HCT116 (cell line): ENCODE data around the gene PRR36. TPM values are rescaled to one million over a fixed set of nuclear protein-coding genes. Genes with fewer than 3 reads are reported as not detected.

Source experiments
- ATAC-seq: fragments of 200-7000 bp; cut with Tn5 transposase; 2 replicates; pipeline ENCODE4 v1.9.1; 2020; ENCODE audit warnings: mild to moderate bottlenecking, moderate library complexity
- BruUV-seq: library from RNA; stranded (reverse); fragments of 400-500 nt; replicated peaks from 2 replicates; lab custom pipeline; 2021; lab: Mats Ljungman, UMichigan
- CTCF ChIA-PET: fragments of 300-600 bp; sonication (Branson Sonifier 250); formaldehyde crosslinking; loops from one replicate; lab custom pipeline; 2021; ENCODE audit warnings: antibody characterized with exemption; lab: Charles Lee
- POLR2A ChIA-PET: fragments of 300-600, 350-600 bp; sonication (Branson Sonifier 250); formaldehyde crosslinking; loops from one replicate; lab custom pipeline; 2021; ENCODE audit warnings: antibody characterized with exemption; lab: Charles Lee
- RAD21 ChIA-PET, 2 experiments: fragments of 300-600 bp; sonication (Branson Sonifier 250); formaldehyde crosslinking; loops; one replicate each; lab custom pipeline; 2023; ENCODE audit warnings: low total read pairs in 2 of 2; ENCODE audit not compliant: uncharacterized antibody in 2 of 2, unreplicated experiment in 2 of 2, low non-redundant PET in 1 of 2; lab: Charles Lee
- DNase-seq: peaks from one replicate; pipeline ENCODE4 v3.0.0-alpha.2; 2010; ENCODE audit warnings: low read depth, low spot score
- H2AFZ ChIP-seq: fragments of 200-600 bp; shearing (Covaris generic), sonication (generic); 2 replicates; pipeline ENCODE4 v1.6.1; 2017; ENCODE audit warnings: low read depth, mixed run types, mixed read lengths, antibody characterized with exemption, low read length; ENCODE audit not compliant: poor library complexity, severe bottlenecking
- H3K27ac ChIP-seq: 2 replicates; pipeline ENCODE4 v1.5.1; 2012; ENCODE audit warnings: low read depth, low read length
- H3K27me3 ChIP-seq: fragments of 200-600 bp; sonication (generic); 2 replicates; pipeline ENCODE4 v1.6.1; 2016; ENCODE audit warnings: mixed run types, low read length, mixed read lengths; ENCODE audit not compliant: insufficient read depth
- H3K36me3 ChIP-seq, 2 experiments: fragments of 200-500 bp in 1 of 2; fragments of 200-600 bp in 1 of 2; sonication (Bioruptor generic) in 1 of 2; sonication (generic) in 1 of 2; 2 replicates each; pipeline versions ENCODE4 v1.5.1 to v1.6.1; 2014 to 2016; ENCODE audit warnings: low read length in 2 of 2, inconsistent platforms in 1 of 2, mixed read lengths in 1 of 2, mixed run types in 1 of 2; ENCODE audit not compliant: insufficient read depth in 2 of 2, control insufficient read depth in 1 of 2
- H3K4me1 ChIP-seq, 2 experiments: fragments of 200-600 bp in 1 of 2; sonication (generic) in 1 of 2; 2 replicates each; pipeline versions ENCODE4 v1.5.1 to v1.6.1; 2012 to 2017; ENCODE audit warnings: low read length in 2 of 2, inconsistent platforms in 1 of 2, mild to moderate bottlenecking in 1 of 2, mixed read lengths in 1 of 2, mixed run types in 1 of 2, moderate library complexity in 1 of 2; ENCODE audit not compliant: insufficient read depth in 2 of 2, control insufficient read depth in 1 of 2
- H3K4me2 ChIP-seq: fragments of 200-600 bp; sonication (generic); 2 replicates; pipeline ENCODE4 v1.6.1; 2017; ENCODE audit warnings: mixed run types, low read length, mixed read lengths
- H3K4me3 ChIP-seq, 2 experiments: fragments of 200-600 bp in 1 of 2; sonication (generic) in 1 of 2; replicated peaks in 1 of 2; 2 replicates each; pipeline ENCODE4 v1.5.1; 2011 to 2016; ENCODE audit warnings: low read length in 2 of 2, control low read depth in 1 of 2, low read depth in 1 of 2, mild to moderate bottlenecking in 1 of 2, mixed read lengths in 1 of 2, mixed run types in 1 of 2
- H3K79me2 ChIP-seq: fragments of 200-600 bp; sonication (generic); 2 replicates; pipeline ENCODE4 v1.6.1; 2017; ENCODE audit warnings: mild to moderate bottlenecking, mixed run types, low read length, moderate library complexity, mixed read lengths; ENCODE audit not compliant: insufficient read depth
- H3K9ac ChIP-seq: fragments of 200-600 bp; sonication (generic); 2 replicates; pipeline ENCODE4 v1.6.1; 2016; ENCODE audit warnings: low read length, mixed read lengths
- H3K9me2 ChIP-seq: fragments of 200-600 bp; sonication (generic), shearing (Covaris generic); 2 replicates; pipeline ENCODE4 v1.6.1; 2017; ENCODE audit warnings: mixed run types, mild to moderate bottlenecking, moderate library complexity; ENCODE audit not compliant: insufficient read depth
- H3K9me3 ChIP-seq, 2 experiments: fragments of 200-500 bp in 1 of 2; fragments of 200-600 bp in 1 of 2; sonication (Bioruptor generic) in 1 of 2; sonication (generic) in 1 of 2; 2 replicates each; pipeline ENCODE4 v1.6.1; 2014 to 2017; ENCODE audit warnings: low read length in 2 of 2, mixed read lengths in 2 of 2, inconsistent platforms in 1 of 2, low read depth in 1 of 2, mild to moderate bottlenecking in 1 of 2, mixed run types in 1 of 2, moderate library complexity in 1 of 2; ENCODE audit not compliant: control insufficient read depth in 1 of 2, insufficient read depth in 1 of 2
- H4K20me1 ChIP-seq: fragments of 200-600 bp; sonication (generic), shearing (Covaris generic); 2 replicates; pipeline ENCODE4 v1.6.1; 2017; ENCODE audit warnings: mixed run types, mild to moderate bottlenecking, moderate library complexity; ENCODE audit not compliant: insufficient read depth
- CBX3 ChIP-seq: IDR thresholded peaks from 2 replicates; pipeline ENCODE4 v1.6.1; 2012; ENCODE audit warnings: low read depth
- EGR1 ChIP-seq: IDR thresholded peaks from 2 replicates; pipeline ENCODE4 v1.6.1; 2012; ENCODE audit warnings: low read depth
- EZH2 ChIP-seq: fragments of 200-600 bp; sonication (generic); IDR thresholded peaks from 2 replicates; pipeline ENCODE4 v1.6.1; 2017; ENCODE audit warnings: antibody characterized with exemption, mixed run types
- EZH2phosphoT487 ChIP-seq: fragments of 200-600 bp; IDR thresholded peaks from 2 replicates; pipeline ENCODE4 v1.6.1; 2018; ENCODE audit warnings: antibody characterized with exemption, borderline replicate concordance
- MAX ChIP-seq: IDR thresholded peaks from 2 replicates; pipeline ENCODE4 v1.6.1; 2012
- POLR2A ChIP-seq: IDR thresholded peaks from 2 replicates; pipeline ENCODE4 v1.7.0; 2011; ENCODE audit warnings: borderline replicate concordance; ENCODE audit not compliant: insufficient read depth, insufficient read length; ENCODE audit errors: extremely low read depth
- SP1 ChIP-seq: IDR thresholded peaks from 2 replicates; pipeline ENCODE4 v1.6.1; 2012; ENCODE audit warnings: low read depth
- SRF ChIP-seq: IDR thresholded peaks from 2 replicates; pipeline ENCODE4 v1.6.1; 2012; ENCODE audit warnings: low read depth
- ZBTB33 ChIP-seq: IDR thresholded peaks from 2 replicates; pipeline ENCODE4 v1.6.1; 2011; ENCODE audit warnings: mild to moderate bottlenecking, low read length, moderate library complexity; ENCODE audit not compliant: insufficient replicate concordance; ENCODE audit errors: extremely low read depth
- intact Hi-C: fragments of 100-400 bp; cut with micrococcal nuclease; formaldehyde crosslinking; loops from 2 replicates; pipeline ENCODE4 v1.10.0; 2022
- total RNA-seq: library from RNA; stranded (reverse); gene quantifications from one replicate; pipeline ENCODE4 v1.2.1, GENCODE V29; 2021; ENCODE audit not compliant: unreplicated experiment

PRR36 gene
- total RNA-seq, 1 experiment from 2014 or later, result 7.5 TPM

- no peaks in the 10 kb centered on the region for H3K79me2 ChIP-seq
- intact Hi-C loops, result loop anchor here (5.0 kb wide), 1 partner anchor 71 kb away; the partner anchor contains the start of gene SNAPC2
- no peak overlapping the region for H3K4me2 ChIP-seq
- ATAC-seq (no peak), DNase-seq (no peak)
- no peaks in the 10 kb centered on the region for H3K36me3 ChIP-seq
- BruUV-seq, result no TSS peak
- POLR2A ChIA-PET, result interaction anchor here (1.0 kb wide), 1 partner anchor 70 kb away, joined by 3 read pairs; no protein-coding TSS in a partner anchor
- no peak overlapping the region for H3K4me3 ChIP-seq
- no peaks in the 10 kb centered on the region for H4K20me1 ChIP-seq
- H3K9me2 ChIP-seq, result no peaks in the 10 kb centered on the region
- H3K27me3 ChIP-seq, result no peaks in the 10 kb centered on the region
- H3K9me3 ChIP-seq, result no peaks in the 10 kb centered on the region
- H2AFZ ChIP-seq, result no peak overlapping the region
- RAD21 ChIA-PET, result no interaction called here
- CTCF ChIA-PET, result interaction anchor here (2.8 kb wide), 1 partner anchor 20 kb away, joined by 10 read pairs; the partner anchor contains the start of gene EVI5L
- H3K9ac ChIP-seq, result no peak overlapping the region
- no peak for TF ChIP-seq MAX
- TF ChIP-seq EZH2phosphoT487, result no peak
- no peak for TF ChIP-seq SRF
- TF ChIP-seq EZH2, result no peak
- TF ChIP-seq CBX3, result no peak
- TF ChIP-seq ZBTB33, result no peak
- TF ChIP-seq POLR2A, result no peak
- no peak for TF ChIP-seq SP1
- no peak for TF ChIP-seq EGR1
- peaks cover 11 to 18% of the 10 kb centered on the region in 2 experiments; a peak in 3 of 4 replicates for H3K4me1 ChIP-seq
- no peak overlapping the region for H3K27ac ChIP-seq
These were observed 23.1 kb downstream of the PRR36 start for GRCh38 chr19:7850945-7851622.
